Measurements from ENCODE around the gene CPNE4.

Gene CPNE4

DNA sequence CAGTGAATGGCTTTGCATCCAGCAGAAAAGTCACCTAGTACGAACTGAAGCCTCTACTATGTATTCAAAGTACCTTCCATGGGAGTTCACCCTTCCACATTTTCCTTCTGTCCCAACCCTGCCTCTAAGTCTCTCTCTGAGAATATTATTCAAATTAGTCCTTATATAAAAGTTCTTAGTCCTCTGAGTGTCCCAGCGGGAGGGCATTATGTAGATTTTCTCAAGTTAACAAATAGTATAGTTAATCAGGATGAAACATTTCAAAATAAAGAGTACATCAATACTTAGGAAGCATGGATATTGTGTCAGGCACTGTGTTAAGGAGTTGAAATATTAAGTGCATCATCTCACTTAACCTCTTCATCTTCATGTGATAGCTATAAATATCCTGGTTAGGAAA is 223.3 kb downstream of the CPNE4 start:
- no peaks in the 10 kb centered on the region for H3K27me3 ChIP-seq (ENCODE audit: control insufficient read depth, insufficient read depth, low read length)
- DNase-seq (ENCODE audit: low read depth, low spot score): no peak
- H3K27ac ChIP-seq (ENCODE audit: low read length): no peak overlapping the region
- no peaks in the 10 kb centered on the region for H3K36me3 ChIP-seq (ENCODE audit: control insufficient read depth, insufficient read depth, low read length)
- no CpG with 5 or more reads among the region's 2 CpGs for WGBS (ENCODE audit: insufficient coverage, insufficient read length)
- no peaks in the 10 kb centered on the region for H3K9me3 ChIP-seq (ENCODE audit: control insufficient read depth, insufficient read depth, low read length)
- no peak overlapping the region for H3K4me3 ChIP-seq (ENCODE audit: low read length)
- no peaks in the 10 kb centered on the region for H3K4me1 ChIP-seq (ENCODE audit: control insufficient read depth, insufficient read depth, low read length)

DNA sequence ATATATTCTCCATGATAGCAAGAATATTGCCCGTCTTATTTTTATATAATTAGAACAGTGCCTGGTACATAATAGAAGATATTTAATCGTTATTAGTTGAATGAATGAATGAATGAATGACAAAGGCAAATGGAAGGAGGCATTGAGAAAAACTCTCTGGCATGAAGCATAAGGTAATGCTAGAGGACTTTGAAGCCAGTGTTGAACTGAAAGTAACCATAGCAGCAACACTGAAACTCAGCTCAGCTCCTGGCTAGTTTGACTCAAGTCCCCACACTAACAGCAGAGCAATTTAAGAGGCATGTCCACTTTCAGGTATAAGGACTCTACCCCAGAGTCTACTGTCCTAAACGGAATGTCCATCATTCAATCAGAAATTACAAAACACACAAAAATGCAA is 227.0 kb downstream of the CPNE4 start:
- H3K9me3 ChIP-seq (ENCODE audit: control insufficient read depth, insufficient read depth, low read length): no peaks in the 10 kb centered on the region
- no peaks in the 10 kb centered on the region for H3K27me3 ChIP-seq (ENCODE audit: control insufficient read depth, insufficient read depth, low read length)
- no peak overlapping the region for H3K27ac ChIP-seq (ENCODE audit: low read length)
- 100% methylated on average over 1 of the region's 3 CpGs for WGBS (ENCODE audit: insufficient coverage, insufficient read length)
- H3K4me3 ChIP-seq (ENCODE audit: low read length): no peak overlapping the region
- no peaks in the 10 kb centered on the region for H3K36me3 ChIP-seq (ENCODE audit: control insufficient read depth, insufficient read depth, low read length)
- H3K4me1 ChIP-seq (ENCODE audit: control insufficient read depth, insufficient read depth, low read length): no peaks in the 10 kb centered on the region
- DNase-seq (ENCODE audit: low read depth, low spot score): no peak

DNA sequence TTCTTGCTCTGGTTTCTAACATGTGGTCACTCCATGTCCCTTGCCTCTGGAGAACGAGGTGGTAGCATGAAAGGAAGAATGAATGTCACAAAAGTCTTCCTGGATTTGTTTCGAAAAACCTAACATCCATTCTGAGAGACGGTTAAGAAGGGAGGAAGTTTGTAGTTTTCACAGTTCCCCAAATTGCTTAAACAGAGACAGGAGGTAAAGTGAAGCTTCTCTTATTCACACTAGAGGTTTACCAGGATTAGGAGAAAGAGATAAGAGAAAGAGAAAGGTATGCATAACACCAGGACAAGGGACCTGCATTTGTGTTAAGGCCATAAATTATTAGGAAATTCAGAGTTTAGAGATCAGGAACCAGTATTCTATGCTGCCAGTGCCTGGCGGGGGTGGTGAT is 228.1 kb downstream of the CPNE4 start:
- Histone ChIP-seq H3K4me1 (ENCODE audit: control insufficient read depth, insufficient read depth, low read length) (no peaks in the 10 kb centered on the region), H3K9me3 (ENCODE audit: control insufficient read depth, insufficient read depth, low read length) (no peaks in the 10 kb centered on the region), H3K36me3 (ENCODE audit: control insufficient read depth, insufficient read depth, low read length) (no peaks in the 10 kb centered on the region), H3K4me3 (ENCODE audit: low read length) (no peak overlapping the region), H3K27ac (ENCODE audit: low read length) (no peak overlapping the region), H3K27me3 (ENCODE audit: control insufficient read depth, insufficient read depth, low read length) (no peaks in the 10 kb centered on the region)
- no peak for DNase-seq (ENCODE audit: low read depth, low spot score)
- no CpG with 5 or more reads among the region's 4 CpGs for WGBS (ENCODE audit: insufficient coverage, insufficient read length)

DNA sequence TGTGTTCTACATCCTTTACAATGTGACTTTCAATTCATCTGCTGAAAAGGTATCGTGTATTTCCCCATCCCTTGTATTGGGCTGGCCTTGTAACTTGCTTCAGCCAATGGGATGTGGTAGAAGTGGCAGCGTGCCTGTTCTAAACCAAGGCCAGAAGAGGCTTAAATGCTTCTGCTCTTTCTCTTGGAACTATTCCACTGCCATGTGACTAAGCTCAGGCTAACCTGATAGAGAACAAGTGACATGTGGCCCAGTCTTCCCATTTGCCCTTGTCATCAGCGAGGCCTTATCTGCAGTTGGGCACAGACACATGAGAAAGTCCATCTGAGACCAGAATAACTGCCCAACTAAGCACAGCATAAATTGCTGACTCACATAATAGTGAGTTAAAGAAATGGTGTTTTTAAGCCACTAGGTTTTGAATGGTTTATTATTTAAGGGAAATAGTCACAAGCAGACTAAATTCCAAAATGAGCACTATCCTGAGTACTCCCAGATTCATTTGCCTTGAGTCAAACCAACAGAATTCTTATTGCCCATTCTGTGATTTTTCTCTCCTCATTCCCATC is 230.2 kb downstream of the CPNE4 start:
- no peak for DNase-seq (ENCODE audit: low read depth, low spot score)
- Histone ChIP-seq H3K9me3 (ENCODE audit: control insufficient read depth, insufficient read depth, low read length) (no peaks in the 10 kb centered on the region), H3K27me3 (ENCODE audit: control insufficient read depth, insufficient read depth, low read length) (no peaks in the 10 kb centered on the region), H3K27ac (ENCODE audit: low read length) (no peak overlapping the region), H3K36me3 (ENCODE audit: control insufficient read depth, insufficient read depth, low read length) (no peaks in the 10 kb centered on the region), H3K4me3 (ENCODE audit: low read length) (no peak overlapping the region), H3K4me1 (ENCODE audit: control insufficient read depth, insufficient read depth, low read length) (no peaks in the 10 kb centered on the region)
- no CpG with 5 or more reads among the region's 3 CpGs for WGBS (ENCODE audit: insufficient coverage, insufficient read length)

DNA sequence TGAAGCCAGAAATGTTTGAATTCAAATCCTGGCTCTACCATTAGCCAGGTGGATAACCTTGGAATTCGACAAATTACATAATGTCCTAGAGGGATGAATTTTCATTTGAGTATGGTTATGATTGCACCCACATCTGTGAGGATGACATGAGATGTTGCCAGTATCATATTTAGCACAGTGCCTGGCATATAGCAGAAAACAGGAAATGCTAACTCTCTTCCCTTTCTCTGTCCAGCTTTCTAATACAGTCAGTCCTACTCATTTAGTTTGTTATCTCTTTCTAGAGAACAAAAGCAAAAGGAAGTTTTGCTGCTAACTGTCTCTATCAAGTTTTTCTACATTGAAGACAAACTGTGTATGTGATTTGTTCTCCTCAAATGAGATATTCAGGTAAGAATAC is 231.7 kb downstream of the CPNE4 start:
- Histone ChIP-seq H3K4me3 (ENCODE audit: low read length) (no peak overlapping the region), H3K27me3 (ENCODE audit: control insufficient read depth, insufficient read depth, low read length) (no peaks in the 10 kb centered on the region), H3K9me3 (ENCODE audit: control insufficient read depth, insufficient read depth, low read length) (no peaks in the 10 kb centered on the region), H3K36me3 (ENCODE audit: control insufficient read depth, insufficient read depth, low read length) (no peaks in the 10 kb centered on the region), H3K4me1 (ENCODE audit: control insufficient read depth, insufficient read depth, low read length) (0 out of 2 replicates have a peak, but pooled peaks cover under 1% of the 10 kb centered on the region), H3K27ac (ENCODE audit: low read length) (no peak overlapping the region)
- DNase-seq (ENCODE audit: low read depth, low spot score): no peak
- WGBS (ENCODE audit: insufficient coverage, insufficient read length): no CpG with 5 or more reads among the region's 1 CpG

DNA sequence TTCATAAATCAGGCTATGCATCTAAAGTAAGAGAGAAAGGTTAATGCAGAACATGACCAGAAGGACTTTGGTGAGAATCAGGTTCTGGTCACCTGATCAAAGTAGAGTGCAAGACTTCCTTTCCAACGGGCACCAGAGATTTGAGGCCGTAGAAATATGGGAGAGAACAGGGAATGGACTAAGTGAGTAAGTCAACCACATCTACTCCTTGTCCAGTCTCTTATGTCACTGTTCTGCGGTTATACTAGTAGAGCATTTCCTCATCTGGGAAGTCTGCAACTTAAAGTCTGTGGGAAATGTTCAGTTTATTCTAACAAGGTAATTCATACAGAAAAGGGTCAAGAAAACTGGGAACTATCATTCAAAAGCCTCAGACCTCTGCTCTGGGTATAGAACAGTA is 232.8 kb downstream of the CPNE4 start:
- no peak for DNase-seq (ENCODE audit: low read depth, low spot score)
- no peak overlapping the region for H3K27ac ChIP-seq (ENCODE audit: low read length)
- WGBS (ENCODE audit: insufficient coverage, insufficient read length): no CpG with 5 or more reads among the region's 3 CpGs
- no peaks in the 10 kb centered on the region for H3K27me3 ChIP-seq (ENCODE audit: control insufficient read depth, insufficient read depth, low read length)
- H3K4me3 ChIP-seq (ENCODE audit: low read length): no peak overlapping the region
- H3K36me3 ChIP-seq (ENCODE audit: control insufficient read depth, insufficient read depth, low read length): no peaks in the 10 kb centered on the region
- no peaks in the 10 kb centered on the region for H3K9me3 ChIP-seq (ENCODE audit: control insufficient read depth, insufficient read depth, low read length)
- 0 out of 2 replicates have a peak, but pooled peaks cover 1% of the 10 kb centered on the region for H3K4me1 ChIP-seq (ENCODE audit: control insufficient read depth, insufficient read depth, low read length)

DNA sequence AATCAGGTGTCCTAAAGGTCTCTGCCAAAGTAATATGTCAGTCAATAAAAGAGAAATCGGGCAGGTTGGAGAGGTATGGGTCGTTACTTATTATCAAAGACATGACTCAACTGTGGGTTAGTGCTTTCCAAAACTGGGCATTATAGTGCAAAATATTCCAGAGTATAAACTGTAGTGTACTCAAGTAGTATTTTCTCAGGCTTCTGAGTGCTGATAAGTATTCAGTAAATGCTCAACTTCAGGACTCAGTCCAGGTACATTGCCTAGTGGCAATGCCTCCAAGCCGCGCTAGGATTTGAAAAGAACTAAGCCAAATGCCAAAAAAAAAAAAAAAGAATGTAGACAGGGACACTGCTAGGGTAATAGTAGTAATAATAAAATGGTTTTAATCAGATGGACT is 233.2 kb downstream of the CPNE4 start:
- no peaks in the 10 kb centered on the region for H3K36me3 ChIP-seq (ENCODE audit: control insufficient read depth, insufficient read depth, low read length)
- H3K27ac ChIP-seq (ENCODE audit: low read length): no peak overlapping the region
- H3K27me3 ChIP-seq (ENCODE audit: control insufficient read depth, insufficient read depth, low read length): no peaks in the 10 kb centered on the region
- DNase-seq (ENCODE audit: low read depth, low spot score): no peak
- no peaks in the 10 kb centered on the region for H3K9me3 ChIP-seq (ENCODE audit: control insufficient read depth, insufficient read depth, low read length)
- WGBS (ENCODE audit: insufficient coverage, insufficient read length): no CpG with 5 or more reads among the region's 4 CpGs
- 0 out of 2 replicates have a peak, but pooled peaks cover 1% of the 10 kb centered on the region for H3K4me1 ChIP-seq (ENCODE audit: control insufficient read depth, insufficient read depth, low read length)
- H3K4me3 ChIP-seq (ENCODE audit: low read length): no peak overlapping the region

DNA sequence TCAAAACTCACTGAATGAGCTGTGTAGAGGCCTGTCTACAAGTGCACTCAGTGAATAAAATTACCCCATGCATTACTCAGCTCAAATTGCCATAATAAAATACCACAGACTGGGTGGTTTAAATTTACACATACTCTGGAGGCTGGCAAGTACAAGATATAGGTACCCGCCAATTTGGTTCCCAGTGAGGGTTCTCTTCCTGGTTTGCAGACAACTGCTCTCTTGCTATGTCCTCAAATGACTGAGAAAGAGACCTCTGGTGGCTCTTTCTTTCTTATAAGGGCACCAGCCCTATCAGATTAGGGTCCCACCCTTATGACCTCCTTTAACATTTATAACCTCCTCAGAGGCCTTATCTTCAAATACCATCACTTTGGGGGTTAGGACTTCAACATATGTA is 237.0 kb downstream of the CPNE4 start:
- Histone ChIP-seq H3K36me3 (ENCODE audit: control insufficient read depth, insufficient read depth, low read length) (no peaks in the 10 kb centered on the region), H3K27me3 (ENCODE audit: control insufficient read depth, insufficient read depth, low read length) (no peaks in the 10 kb centered on the region), H3K4me1 (ENCODE audit: control insufficient read depth, insufficient read depth, low read length) (peaks cover 1% of the 10 kb centered on the region; the same call in 1 of the 2 replicates), H3K9me3 (ENCODE audit: control insufficient read depth, insufficient read depth, low read length) (no peaks in the 10 kb centered on the region), H3K4me3 (ENCODE audit: low read length) (no peak overlapping the region), H3K27ac (ENCODE audit: low read length) (no peak overlapping the region)
- no peak for DNase-seq (ENCODE audit: low read depth, low spot score)
- WGBS (ENCODE audit: insufficient coverage, insufficient read length): no CpG with 5 or more reads among the region's 1 CpG

DNA sequence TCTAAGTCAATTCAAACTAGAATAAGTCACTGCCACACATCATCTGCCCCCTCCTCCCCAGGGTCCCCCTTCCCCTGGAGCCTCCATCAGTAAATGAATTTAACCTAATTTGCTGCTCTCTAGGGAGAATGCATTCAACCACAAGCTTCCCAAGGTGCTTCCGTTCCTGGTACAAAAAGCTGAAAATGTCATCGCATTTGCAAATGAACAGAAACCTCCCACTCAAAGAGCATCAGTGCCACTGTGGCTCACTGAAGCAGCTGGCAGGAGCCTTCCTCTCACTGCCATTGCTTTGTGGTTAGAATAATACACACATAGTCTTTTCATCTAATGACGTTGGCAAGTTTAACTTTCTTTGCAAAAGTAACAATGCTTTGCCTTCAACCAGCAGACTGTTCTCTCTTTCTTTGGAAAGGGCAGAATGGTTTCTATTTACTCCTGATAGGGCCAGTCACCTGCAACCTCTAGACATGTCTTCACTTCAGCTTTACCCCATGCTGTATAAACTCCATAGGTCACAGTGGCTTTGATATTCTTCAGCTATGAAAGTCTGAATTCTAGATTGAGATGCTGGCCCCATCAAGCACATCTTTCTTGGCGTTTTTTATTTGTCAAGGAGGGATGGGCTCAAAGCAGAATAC is 238.1 kb downstream of the CPNE4 start:
- Histone ChIP-seq H3K4me3 (ENCODE audit: low read length) (no peak overlapping the region), H3K27me3 (ENCODE audit: control insufficient read depth, insufficient read depth, low read length) (no peaks in the 10 kb centered on the region), H3K4me1 (ENCODE audit: control insufficient read depth, insufficient read depth, low read length) (peaks cover 1% of the 10 kb centered on the region; the same call in 1 of the 2 replicates), H3K36me3 (ENCODE audit: control insufficient read depth, insufficient read depth, low read length) (no peaks in the 10 kb centered on the region), H3K27ac (ENCODE audit: low read length) (no peak overlapping the region), H3K9me3 (ENCODE audit: control insufficient read depth, insufficient read depth, low read length) (no peaks in the 10 kb centered on the region)
- WGBS (ENCODE audit: insufficient coverage, insufficient read length): no CpG with 5 or more reads among the region's 4 CpGs
- peak; percentile 33 for DNase-seq (ENCODE audit: low read depth, low spot score)

DNA sequence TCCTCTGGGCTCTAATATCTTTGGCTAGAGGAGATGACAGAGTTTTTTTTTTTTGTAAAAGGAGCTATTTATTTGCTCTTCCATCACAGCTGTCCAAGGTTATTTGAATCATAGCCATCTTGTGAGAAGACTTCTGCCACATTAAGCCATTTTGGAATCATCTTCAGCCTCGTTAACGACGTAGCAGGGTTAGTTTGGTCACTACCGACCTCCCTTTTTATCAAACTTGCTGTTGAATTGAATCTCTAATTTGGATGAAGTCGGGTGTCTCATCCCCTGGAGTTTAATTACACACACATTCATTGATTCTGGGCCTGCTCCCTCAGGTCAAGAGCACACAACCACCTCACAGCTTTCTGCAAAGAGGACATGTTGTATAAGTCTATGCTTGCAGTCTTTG is 238.7 kb downstream of the CPNE4 start:
- no peak overlapping the region for H3K27ac ChIP-seq (ENCODE audit: low read length)
- peaks cover 1% of the 10 kb centered on the region; the same call in 1 of the 2 replicates for H3K4me1 ChIP-seq (ENCODE audit: control insufficient read depth, insufficient read depth, low read length)
- no peak for DNase-seq (ENCODE audit: low read depth, low spot score)
- no CpG with 5 or more reads among the region's 5 CpGs for WGBS (ENCODE audit: insufficient coverage, insufficient read length)
- H3K27me3 ChIP-seq (ENCODE audit: control insufficient read depth, insufficient read depth, low read length): no peaks in the 10 kb centered on the region
- H3K36me3 ChIP-seq (ENCODE audit: control insufficient read depth, insufficient read depth, low read length): no peaks in the 10 kb centered on the region
- H3K9me3 ChIP-seq (ENCODE audit: control insufficient read depth, insufficient read depth, low read length): no peaks in the 10 kb centered on the region
- H3K4me3 ChIP-seq (ENCODE audit: low read length): no peak overlapping the region
